HepG2 (cell line): ENCODE results near the gene UBAP2. TPM values are rescaled to one million over a fixed set of nuclear protein-coding genes. Genes with fewer than 3 reads are reported as not detected.
A peak's percentile ranks its signal among the peaks of the same experiment; 100 is the strongest.

ENCODE experiments used
- CC2D1A ChIP-seq: sonication (generic); formaldehyde crosslinking; IDR thresholded peaks from 2 replicates; pipeline ENCODE4 v1.8.1; 2023; ENCODE audit warnings: mild to moderate bottlenecking, missing genetic modification reagents
- FOXA3 ChIP-seq: IDR thresholded peaks from 2 replicates; pipeline ENCODE4 v1.6.1; 2016; ENCODE audit warnings: missing genetic modification reagents, missing compliant biosample characterization
- KLF15 ChIP-seq: sonication (generic); formaldehyde crosslinking; IDR thresholded peaks from 2 replicates; pipeline ENCODE4 v1.8.1; 2023; ENCODE audit warnings: borderline replicate concordance, mild to moderate bottlenecking, inconsistent platforms, missing genetic modification reagents, mixed read lengths
- NR2F2 ChIP-seq: IDR thresholded peaks from 2 replicates; pipeline ENCODE4 v1.6.1; 2012; ENCODE audit warnings: low read depth, inconsistent platforms, borderline replicate concordance
- NRL ChIP-seq: sonication (generic); formaldehyde crosslinking; IDR thresholded peaks from 2 replicates; pipeline ENCODE4 v1.5.0; 2020; ENCODE audit warnings: missing genetic modification reagents, mild to moderate bottlenecking, moderate library complexity, borderline replicate concordance
- SAFB2 ChIP-seq: sonication (generic); formaldehyde crosslinking; IDR thresholded peaks from 2 replicates; pipeline ENCODE4 v1.5.1; 2020; ENCODE audit warnings: missing genetic modification reagents, low read depth, mild to moderate bottlenecking, borderline replicate concordance
- SNAPC2 ChIP-seq: sonication (generic); formaldehyde crosslinking; IDR thresholded peaks from 2 replicates; pipeline ENCODE4 v1.8.1; 2022; ENCODE audit warnings: mild to moderate bottlenecking, missing genetic modification reagents
- ZNF34 ChIP-seq: sonication (generic); formaldehyde crosslinking; IDR thresholded peaks from 2 replicates; pipeline ENCODE4 v1.4.0; 2020; ENCODE audit warnings: mild to moderate bottlenecking, missing genetic modification reagents, borderline replicate concordance
- ZNF343 ChIP-seq: sonication (generic); formaldehyde crosslinking; IDR thresholded peaks from 2 replicates; pipeline ENCODE4 v1.4.0; 2020; ENCODE audit warnings: mild to moderate bottlenecking, missing genetic modification reagents
- ZNF44 ChIP-seq: sonication (generic); formaldehyde crosslinking; IDR thresholded peaks from 2 replicates; pipeline ENCODE4 v1.5.1; 2020; ENCODE audit warnings: mild to moderate bottlenecking, missing genetic modification reagents
- ZNF703 ChIP-seq: sonication (generic); formaldehyde crosslinking; IDR thresholded peaks from 2 replicates; pipeline ENCODE4 v1.5.1; 2020; ENCODE audit warnings: missing genetic modification reagents, mild to moderate bottlenecking, moderate library complexity, borderline replicate concordance
- polyA plus RNA-seq, 8 experiments: library from polyadenylated mRNA; depleted of rRNA in 3 of 8; stranded (reverse) in 7 of 8; unstranded in 1 of 8; fragments of >200 nt; fragmentation: Illumina TruSeq in 4 of 8; extraction: Trizol in 4 of 8; gene quantifications; 2 replicates each; pipeline versions ENCODE4 v1.2.1 to v1.2.3, GENCODE V29; 2011 to 2016; ENCODE audit warnings: low read depth in 4 of 8, missing spikeins in 1 of 8, mixed read lengths in 1 of 8; ENCODE audit not compliant: insufficient read depth in 1 of 8
- total RNA-seq, 5 experiments: library from RNA; depleted of rRNA; stranded (reverse); fragments of >200 nt; fragmentation: Illumina TruSeq; extraction: Trizol; gene quantifications; 2 replicates each; pipeline ENCODE4 v1.2.3, GENCODE V29; 2016; ENCODE audit warnings: low read depth in 1 of 5
- TF ChIP-seq, protein P1 (sequence below): sonication (generic); formaldehyde crosslinking; IDR thresholded peaks from 2 replicates; pipeline ENCODE4 v1.4.0; 2020; ENCODE audit warnings: mild to moderate bottlenecking, missing genetic modification reagents, borderline replicate concordance
- TF ChIP-seq, protein P2 (sequence below): sonication (generic); formaldehyde crosslinking; IDR thresholded peaks from 2 replicates; pipeline ENCODE4 v1.8.0; 2023; ENCODE audit warnings: mild to moderate bottlenecking, missing genetic modification reagents
- TF ChIP-seq, protein P3 (sequence below): sonication (generic); formaldehyde crosslinking; IDR thresholded peaks from 2 replicates; pipeline ENCODE4 v1.4.0; 2020; ENCODE audit warnings: missing genetic modification reagents
- TF ChIP-seq, protein P4 (sequence below): sonication (generic); formaldehyde crosslinking; IDR thresholded peaks from 2 replicates; pipeline ENCODE4 v1.5.1; 2020; ENCODE audit warnings: missing genetic modification reagents, mild to moderate bottlenecking, borderline replicate concordance

The UBAP2 gene
- total and polyA plus RNA-seq, 2 of the 13 experiments (the other 11 are each of a cell fraction or from before 2014, with no cell fraction given): 19.0 to 22.0 TPM

DNA sequence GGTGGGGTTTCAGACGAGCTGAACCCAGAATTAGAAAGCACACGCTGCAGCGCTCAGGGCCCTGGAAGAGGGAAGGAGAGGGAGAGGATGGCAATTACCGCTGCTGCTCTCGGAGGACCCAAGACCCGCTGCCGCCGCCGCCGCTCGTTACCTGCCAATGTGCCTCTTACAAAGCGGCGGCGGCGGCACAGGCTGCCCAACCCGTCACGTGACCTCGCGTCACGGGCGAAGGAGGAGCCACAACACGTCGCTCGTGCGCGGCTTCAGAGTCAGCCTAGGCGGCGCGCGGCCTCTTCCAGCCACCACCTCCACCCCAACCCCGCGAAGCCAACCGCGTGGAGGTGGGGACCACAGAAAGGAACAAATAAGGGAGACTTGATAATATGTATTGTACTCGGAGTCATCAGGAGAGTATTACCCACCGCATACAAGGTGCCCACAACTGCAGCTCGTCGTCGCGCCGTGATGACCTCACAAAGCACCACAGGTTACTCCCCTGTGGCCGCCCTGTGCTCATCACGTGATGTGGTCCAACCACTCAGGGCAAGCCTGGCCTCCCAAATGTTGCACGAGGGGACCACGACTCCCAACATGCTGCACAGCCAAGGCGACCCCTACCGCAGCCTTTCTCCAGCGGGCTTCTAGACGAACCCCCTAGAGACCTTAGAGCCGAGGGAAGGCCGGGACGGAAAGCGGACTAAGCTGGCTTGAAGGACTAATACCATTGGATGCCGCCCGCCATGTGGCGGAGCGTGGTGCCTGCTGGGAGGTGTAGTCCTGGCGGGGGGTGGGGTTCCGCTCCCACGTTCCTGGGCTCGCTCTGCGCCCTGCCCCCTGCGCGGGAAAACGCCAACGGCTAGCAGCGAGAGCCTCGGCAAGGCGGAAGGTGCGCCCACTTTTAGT lies at the start of gene UBAP2 (continued):
- peak; percentile 87 for TF ChIP-seq SNAPC2 (CRISPR knock-in tag)
- TF ChIP-seq, protein P1, sequence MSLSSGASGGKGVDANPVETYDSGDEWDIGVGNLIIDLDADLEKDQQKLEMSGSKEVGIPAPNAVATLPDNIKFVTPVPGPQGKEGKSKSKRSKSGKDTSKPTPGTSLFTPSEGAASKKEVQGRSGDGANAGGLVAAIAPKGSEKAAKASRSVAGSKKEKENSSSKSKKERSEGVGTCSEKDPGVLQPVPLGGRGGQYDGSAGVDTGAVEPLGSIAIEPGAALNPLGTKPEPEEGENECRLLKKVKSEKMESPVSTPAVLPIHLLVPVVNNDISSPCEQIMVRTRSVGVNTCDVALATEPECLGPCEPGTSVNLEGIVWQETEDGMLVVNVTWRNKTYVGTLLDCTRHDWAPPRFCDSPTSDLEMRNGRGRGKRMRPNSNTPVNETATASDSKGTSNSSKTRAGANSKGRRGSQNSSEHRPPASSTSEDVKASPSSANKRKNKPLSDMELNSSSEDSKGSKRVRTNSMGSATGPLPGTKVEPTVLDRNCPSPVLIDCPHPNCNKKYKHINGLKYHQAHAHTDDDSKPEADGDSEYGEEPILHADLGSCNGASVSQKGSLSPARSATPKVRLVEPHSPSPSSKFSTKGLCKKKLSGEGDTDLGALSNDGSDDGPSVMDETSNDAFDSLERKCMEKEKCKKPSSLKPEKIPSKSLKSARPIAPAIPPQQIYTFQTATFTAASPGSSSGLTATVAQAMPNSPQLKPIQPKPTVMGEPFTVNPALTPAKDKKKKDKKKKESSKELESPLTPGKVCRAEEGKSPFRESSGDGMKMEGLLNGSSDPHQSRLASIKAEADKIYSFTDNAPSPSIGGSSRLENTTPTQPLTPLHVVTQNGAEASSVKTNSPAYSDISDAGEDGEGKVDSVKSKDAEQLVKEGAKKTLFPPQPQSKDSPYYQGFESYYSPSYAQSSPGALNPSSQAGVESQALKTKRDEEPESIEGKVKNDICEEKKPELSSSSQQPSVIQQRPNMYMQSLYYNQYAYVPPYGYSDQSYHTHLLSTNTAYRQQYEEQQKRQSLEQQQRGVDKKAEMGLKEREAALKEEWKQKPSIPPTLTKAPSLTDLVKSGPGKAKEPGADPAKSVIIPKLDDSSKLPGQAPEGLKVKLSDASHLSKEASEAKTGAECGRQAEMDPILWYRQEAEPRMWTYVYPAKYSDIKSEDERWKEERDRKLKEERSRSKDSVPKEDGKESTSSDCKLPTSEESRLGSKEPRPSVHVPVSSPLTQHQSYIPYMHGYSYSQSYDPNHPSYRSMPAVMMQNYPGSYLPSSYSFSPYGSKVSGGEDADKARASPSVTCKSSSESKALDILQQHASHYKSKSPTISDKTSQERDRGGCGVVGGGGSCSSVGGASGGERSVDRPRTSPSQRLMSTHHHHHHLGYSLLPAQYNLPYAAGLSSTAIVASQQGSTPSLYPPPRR (CRISPR knock-in tag): peak; percentile 13; the same call in 1 of the 2 replicates
- TF ChIP-seq KLF15: peak; percentile 86; the same call in 1 of the 2 replicates
- peak; percentile 57; the same call in 1 of the 2 replicates for TF ChIP-seq ZNF34 (CRISPR knock-in tag)
- no peak for TF ChIP-seq ZNF44 (CRISPR knock-in tag)
- TF ChIP-seq SAFB2: no peak; the same call in 1 of the 2 replicates
- no peak; the same call in none of the 2 replicates for TF ChIP-seq ZNF343 (CRISPR knock-in tag)
- peak; percentile 67 for TF ChIP-seq NRL
- TF ChIP-seq, protein P2, sequence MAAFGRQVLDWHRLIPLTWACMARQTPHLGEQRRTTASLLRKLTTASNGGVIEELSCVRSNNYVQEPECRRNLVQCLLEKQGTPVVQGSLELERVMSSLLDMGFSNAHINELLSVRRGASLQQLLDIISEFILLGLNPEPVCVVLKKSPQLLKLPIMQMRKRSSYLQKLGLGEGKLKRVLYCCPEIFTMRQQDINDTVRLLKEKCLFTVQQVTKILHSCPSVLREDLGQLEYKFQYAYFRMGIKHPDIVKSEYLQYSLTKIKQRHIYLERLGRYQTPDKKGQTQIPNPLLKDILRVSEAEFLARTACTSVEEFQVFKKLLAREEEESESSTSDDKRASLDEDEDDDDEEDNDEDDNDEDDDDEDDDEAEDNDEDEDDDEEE (CRISPR knock-in tag): peak; percentile 71; the same call in 1 of the 2 replicates
- TF ChIP-seq, protein P3, sequence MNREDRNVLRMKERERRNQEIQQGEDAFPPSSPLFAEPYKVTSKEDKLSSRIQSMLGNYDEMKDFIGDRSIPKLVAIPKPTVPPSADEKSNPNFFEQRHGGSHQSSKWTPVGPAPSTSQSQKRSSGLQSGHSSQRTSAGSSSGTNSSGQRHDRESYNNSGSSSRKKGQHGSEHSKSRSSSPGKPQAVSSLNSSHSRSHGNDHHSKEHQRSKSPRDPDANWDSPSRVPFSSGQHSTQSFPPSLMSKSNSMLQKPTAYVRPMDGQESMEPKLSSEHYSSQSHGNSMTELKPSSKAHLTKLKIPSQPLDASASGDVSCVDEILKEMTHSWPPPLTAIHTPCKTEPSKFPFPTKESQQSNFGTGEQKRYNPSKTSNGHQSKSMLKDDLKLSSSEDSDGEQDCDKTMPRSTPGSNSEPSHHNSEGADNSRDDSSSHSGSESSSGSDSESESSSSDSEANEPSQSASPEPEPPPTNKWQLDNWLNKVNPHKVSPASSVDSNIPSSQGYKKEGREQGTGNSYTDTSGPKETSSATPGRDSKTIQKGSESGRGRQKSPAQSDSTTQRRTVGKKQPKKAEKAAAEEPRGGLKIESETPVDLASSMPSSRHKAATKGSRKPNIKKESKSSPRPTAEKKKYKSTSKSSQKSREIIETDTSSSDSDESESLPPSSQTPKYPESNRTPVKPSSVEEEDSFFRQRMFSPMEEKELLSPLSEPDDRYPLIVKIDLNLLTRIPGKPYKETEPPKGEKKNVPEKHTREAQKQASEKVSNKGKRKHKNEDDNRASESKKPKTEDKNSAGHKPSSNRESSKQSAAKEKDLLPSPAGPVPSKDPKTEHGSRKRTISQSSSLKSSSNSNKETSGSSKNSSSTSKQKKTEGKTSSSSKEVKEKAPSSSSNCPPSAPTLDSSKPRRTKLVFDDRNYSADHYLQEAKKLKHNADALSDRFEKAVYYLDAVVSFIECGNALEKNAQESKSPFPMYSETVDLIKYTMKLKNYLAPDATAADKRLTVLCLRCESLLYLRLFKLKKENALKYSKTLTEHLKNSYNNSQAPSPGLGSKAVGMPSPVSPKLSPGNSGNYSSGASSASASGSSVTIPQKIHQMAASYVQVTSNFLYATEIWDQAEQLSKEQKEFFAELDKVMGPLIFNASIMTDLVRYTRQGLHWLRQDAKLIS (CRISPR knock-in tag): peak; percentile 83
- 0 out of 2 replicates have a peak, but pooled peaks have one; percentile 53 for TF ChIP-seq CC2D1A (CRISPR knock-in tag)
- peak; percentile 15; the same call in 1 of the 2 replicates for TF ChIP-seq FOXA3 (CRISPR knock-in tag)
- TF ChIP-seq, protein P4, sequence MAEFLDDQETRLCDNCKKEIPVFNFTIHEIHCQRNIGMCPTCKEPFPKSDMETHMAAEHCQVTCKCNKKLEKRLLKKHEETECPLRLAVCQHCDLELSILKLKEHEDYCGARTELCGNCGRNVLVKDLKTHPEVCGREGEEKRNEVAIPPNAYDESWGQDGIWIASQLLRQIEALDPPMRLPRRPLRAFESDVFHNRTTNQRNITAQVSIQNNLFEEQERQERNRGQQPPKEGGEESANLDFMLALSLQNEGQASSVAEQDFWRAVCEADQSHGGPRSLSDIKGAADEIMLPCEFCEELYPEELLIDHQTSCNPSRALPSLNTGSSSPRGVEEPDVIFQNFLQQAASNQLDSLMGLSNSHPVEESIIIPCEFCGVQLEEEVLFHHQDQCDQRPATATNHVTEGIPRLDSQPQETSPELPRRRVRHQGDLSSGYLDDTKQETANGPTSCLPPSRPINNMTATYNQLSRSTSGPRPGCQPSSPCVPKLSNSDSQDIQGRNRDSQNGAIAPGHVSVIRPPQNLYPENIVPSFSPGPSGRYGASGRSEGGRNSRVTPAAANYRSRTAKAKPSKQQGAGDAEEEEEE (CRISPR knock-in tag): peak; percentile 61; the same call in 1 of the 2 replicates
- TF ChIP-seq ZNF703 (CRISPR knock-in tag): no peak
- peak; percentile 15; the same call in 1 of the 2 replicates for TF ChIP-seq NR2F2
